Stimulated activated CD4-positive, alpha-beta T cell treated with anti-CD3 and anti-CD28 coated beads, Interleukin-1b, Interleukin-23, amount 100 ng/mL, for 4 hours (primary cell): ENCODE measurements around the gene P4HA1.
"Not testable (repeated sequence)": the region's sequence is repeated elsewhere in the genome, so short reads cannot be mapped to it uniquely, and the experiment has no call there.

Experiments used
- DNase-seq, 2 donors: peaks; one replicate each; pipeline ENCODE4 v3.0.0-alpha.2; 2020; ENCODE audit warnings: low read depth in 2 of 2

P4HA1 gene

DNA sequence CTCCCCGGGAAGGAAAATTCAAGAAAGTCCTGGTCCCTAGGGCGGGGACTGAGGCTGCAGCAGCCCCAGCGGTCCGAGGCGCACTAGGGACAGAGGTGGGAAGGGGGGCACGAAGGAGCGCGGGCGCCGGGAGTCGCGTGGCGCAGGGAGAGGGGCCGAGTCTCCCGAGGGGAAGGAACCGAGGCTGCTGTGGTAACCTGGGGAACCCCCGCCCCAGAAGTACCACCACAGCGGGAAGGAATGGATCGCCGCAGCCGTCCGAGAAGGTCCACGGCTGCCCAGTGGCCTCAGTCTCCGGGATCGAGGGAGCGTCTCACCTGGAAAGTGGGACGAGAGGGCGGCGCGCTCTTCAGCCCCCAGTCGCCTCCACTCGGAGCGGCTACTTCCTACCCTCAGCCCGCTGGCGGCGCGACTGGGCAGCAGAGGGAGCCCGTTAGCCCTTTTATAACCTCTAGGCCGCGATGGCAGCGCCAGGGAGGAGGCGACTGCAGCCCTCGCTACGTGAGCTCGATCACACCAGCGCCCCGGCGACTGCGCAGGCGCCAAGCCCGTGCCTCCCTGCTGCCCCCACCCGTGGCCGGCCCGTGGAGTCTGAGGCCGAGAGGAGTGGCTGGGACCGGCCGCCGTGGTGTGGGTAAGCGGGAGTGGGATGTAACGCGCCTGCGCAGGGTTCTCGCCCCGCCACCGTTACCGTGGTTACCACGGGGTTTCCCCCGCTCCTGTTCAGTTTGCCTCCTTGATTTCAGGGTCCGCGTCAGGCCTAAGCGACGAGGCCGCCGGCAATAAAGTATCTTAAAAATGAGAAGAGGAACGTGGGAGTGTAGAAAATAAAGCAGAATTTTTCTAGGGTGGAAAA, at the start of gene P4HA1:
Gene P4HA1, minus strand, starts transcription at position 418 of the 856 bp plus-strand sequence. CDS start 21,983 bp downstream, outside the sequence.
- peak; percentile 97 to 98 for DNase-seq

DNA sequence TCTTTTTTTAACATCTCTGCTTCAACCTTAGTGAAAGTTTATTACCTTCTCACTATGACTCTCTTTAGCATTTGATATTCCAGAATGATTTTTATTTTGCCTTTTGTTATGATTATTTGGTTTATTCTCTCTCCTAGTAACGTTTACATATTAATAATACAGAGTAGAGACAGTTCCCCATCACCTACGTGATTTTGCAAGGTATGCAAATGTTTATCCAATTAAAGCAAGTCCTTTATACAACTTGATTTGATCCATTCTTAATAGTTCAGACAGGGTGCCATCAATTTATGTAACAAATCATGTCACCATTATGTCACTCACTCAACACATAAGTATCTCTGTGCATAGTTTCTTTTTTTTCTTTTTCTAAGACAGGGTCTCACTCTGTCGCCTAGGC, 44.9 kb upstream of the P4HA1 start:
- DNase-seq = no peak

DNA sequence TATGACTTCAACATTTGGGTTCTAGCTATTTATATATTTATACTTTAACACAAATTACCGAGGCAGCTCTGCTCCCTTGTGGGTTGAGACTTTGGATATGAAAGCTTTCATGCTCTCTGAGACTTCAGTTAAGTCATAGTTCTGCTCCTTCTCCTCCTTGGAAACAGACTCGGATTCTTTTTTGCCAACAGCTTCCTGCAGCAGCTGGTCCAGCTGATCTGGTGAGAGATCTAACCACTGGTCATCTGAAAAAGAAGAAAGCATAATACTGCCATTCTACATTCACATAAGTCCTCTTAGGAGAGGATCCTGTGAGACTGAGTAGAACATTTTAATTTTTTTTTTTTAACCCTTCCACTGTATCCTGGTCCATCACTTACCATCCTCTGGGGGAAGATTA, 42.6 kb upstream of the P4HA1 start:
- no peak for DNase-seq

DNA sequence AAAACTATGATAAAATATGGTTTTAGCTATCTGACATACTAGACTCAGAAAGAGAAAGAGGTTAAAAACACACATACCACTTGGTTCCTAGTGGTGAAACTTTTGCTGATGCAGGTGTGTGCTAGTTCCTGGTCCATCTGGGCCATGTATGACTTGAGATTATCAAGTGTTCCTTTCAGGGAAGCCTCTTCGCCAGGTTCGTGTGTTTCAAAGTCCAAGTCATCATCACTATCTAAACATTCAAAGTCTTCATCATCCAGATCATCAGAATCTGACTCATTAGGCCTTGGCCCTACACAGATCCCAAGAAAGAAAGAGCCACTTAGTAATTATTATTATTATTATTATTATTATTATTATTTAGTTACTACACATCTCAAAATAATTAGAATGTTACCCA, 40.0 kb upstream of the P4HA1 start:
- no peak for DNase-seq

DNA sequence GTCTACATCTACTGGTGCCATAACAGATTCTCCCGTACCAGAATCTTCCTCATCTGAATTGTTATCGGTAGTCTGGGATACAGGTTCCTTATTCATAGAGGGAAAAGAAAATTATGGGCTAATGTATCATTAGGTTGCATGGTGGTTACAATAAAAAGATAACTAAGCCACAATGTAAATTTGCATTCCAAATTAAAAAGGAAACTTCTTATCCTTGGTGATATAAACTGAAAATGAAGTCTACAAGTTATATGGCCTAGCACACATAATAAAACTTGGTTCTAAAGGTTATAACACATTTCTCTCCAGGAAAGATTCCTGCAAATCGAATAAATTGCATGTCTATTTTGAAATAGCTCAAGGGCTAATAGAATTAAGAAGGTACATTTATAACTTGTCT, 38.1 kb upstream of the P4HA1 start:
- DNase-seq = no peak

DNA sequence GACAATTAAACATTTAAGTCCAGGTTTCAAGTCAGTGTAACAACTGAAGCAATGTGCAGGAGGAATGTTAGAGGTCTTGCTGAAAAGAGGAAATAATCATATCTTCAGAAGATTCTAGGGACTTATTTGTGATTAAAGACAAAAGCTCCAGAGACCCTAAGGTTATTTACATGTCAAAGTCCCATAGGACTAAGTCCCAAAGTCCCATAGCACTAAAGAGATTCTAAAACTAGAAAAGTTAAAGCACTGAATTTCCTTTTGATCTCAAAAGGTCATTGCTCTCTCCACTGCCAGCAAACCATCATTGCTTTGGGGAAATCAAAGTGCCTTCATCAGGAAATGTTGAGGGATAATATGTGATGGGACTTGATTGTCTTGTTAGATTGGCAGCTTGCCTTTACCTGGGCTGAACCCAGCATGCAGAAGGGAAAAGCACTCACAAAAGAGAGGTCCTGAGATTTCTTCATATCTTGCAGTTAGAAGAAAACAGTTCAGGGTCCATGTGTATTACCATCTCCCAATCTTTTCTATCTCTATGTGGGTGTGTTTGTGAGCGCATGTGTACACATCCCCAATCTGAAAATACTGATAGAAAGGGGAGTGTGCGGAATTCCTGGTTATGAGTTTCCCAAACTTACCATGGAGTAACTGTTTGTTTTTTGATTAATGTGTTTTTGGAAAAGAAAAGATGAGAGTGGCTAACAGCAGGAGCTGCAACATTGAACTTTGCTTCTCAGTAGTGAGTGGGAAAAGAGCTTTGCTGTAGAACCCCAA, 35.4 kb upstream of the P4HA1 start:
- no peak for DNase-seq

DNA sequence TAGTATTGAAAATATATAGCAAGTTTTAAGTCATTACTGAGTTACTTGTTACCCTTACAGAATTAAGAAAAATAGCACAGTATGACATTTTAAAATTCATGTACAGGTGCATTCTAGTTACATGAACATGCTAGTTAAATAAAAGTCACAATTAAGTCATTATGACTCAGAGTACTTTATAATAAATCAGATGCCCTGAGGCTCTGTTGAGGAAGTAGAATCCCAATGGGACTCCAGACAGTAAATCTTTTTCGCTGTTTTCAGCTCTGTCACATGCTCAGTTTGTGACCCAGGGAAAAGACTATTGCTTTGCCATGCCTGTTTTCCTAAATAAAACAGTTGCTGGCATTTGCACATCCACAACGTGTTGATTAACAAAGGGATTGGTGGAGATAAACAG, 34.6 kb upstream of the P4HA1 start:
- no peak for DNase-seq

DNA sequence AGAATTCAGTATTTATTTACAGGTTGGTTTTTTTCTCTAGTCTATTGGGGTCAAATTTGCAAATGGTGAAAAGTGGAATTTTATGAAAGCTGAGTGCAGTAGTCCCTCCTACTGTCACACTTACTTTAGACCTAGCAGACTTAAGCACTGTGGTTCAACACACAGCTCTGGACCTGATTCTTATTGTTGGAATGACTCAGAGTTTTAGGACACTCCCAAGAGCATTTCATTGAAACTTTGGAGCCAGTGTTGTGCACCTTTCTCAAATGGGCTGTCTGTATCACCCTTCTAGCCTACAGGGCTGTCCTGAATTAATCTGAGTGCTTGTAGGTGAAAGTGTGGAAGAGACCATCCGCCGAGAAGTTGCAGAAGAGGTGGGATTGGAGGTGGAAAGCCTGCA, 29.7 kb upstream of the P4HA1 start:
- DNase-seq = no peak

DNA sequence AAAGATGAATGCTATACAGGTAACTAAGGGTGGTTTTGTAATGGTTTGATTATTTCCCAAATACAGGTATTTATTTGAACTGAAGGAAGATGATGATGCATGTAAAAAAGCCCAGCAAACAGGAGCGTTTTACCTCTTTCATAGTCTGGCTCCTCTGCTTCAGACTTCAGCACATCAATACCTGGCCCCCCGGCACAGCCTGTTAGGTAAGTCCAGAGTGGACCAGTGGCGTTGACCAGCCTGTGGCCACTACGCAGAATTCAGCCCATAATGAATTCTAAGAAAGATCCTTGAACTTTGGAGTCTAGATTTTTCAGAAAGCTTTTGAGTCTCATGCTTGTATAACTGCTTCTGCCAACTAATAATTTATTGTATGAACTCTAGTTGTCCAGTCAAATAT, 23.3 kb upstream of the P4HA1 start:
- DNase-seq = no peak

DNA sequence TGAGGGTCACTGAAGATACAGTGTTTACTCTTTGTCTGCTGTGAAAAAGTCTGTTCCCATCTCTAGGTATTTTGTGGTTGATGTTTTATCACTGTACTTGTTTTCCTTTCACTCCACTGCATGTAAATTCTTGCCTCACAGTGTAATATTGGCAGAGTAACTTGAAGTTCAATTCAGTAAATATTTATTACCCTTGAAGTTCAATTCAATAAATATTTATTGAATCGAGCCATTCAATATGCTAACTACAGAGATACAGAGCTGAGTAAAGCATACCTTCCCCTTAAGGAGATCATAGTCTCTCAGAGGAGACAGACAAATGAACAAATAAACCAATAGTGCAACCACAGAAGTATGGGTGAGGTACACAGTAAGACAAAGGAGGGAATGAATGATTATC, 22.8 kb upstream of the P4HA1 start:
- DNase-seq = no peak

DNA sequence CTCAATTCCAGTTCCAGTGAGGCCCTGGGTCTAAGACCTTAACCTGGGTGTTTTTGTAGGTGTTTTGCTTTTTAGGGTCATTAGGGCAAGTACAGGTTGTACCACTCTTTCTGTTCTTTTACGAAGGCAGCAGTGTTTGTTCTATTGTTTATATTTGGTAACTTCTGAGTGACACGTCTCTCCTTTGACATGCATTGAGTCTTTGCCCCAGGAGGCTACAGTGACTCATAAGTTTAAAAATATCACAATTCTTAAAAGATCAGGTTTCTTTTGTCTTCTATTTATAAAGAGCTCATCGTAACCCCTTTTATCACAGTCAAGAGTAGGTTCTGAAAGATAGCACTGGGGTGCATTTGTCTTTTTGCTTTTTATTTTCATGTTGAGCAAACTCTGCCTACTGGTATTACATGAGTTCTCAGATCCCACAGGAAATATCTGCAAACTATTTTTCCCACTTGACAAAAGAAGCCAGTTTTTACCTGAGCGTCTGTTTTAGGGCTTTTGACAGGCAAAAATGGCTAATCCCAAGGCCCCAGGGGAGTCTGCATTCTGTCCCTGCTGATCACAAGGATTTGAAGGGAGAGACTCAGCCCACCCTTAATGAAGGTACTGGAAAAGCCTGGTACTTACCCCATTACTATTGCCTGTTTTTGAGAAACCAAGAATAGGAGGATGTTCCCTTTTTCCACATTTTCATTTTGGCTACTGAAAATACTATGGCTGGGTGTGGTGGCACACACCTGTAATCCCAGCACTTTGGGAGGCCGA, 21.5 kb upstream of the P4HA1 start:
- DNase-seq = no peak

DNA sequence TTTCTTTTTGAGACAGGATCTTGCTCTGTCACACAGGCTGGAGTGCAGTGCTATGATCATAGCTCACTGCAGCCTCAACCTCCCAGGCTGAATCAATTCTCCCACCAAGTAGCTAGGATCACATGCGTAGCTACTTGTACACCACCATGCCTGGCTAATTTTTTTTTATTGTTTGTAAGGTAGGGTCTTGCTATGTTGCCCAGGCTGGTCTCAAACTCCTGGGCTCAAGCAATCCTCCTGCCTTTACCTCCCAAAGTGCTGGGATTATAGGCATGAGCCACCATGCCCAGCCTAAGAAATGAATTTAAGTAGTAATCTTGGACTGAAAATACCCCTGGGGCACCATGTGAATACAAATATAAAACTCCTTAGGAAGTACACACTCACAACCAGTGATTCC, 19.4 kb upstream of the P4HA1 start:
- no peak for DNase-seq

DNA sequence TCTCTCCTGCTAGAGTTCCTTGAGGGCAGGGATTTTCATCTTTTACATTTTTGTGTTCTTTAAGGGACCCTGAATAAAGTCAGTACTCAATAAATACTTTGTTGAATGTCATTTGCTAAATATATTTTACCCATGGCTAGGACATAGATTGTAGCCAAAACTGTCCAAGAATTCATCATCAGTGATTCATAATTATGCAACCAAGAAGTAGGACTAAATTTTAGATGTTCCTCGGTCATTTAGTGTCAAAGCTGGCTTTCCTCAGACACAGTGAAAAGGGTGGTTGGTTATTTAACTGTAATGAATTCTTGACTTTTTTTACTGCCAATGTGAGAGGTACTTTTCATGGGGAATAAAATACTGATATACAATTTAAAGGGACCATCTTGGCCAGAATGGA, 16.9 kb upstream of the P4HA1 start:
- no peak for DNase-seq

DNA sequence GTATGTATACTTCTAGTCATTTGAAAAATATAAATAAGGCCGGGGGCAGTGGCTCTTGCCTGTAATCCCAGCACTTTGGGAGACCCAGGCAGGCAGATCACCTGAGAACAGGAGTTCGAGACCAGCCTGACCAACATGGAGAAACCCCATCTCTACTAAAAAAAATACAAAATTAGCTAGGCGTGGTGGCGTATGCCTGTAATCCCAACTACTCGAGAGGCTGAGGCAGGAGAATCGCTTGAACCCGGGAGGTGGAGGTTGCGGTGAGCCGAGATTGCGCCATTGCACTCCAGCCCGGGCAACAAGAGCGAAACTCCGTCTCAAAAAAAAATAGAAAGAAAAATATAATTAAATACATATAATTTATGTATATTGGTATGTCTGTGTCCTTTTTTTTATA, 15.4 kb upstream of the P4HA1 start:
- DNase-seq = not testable (repeated sequence)

DNA sequence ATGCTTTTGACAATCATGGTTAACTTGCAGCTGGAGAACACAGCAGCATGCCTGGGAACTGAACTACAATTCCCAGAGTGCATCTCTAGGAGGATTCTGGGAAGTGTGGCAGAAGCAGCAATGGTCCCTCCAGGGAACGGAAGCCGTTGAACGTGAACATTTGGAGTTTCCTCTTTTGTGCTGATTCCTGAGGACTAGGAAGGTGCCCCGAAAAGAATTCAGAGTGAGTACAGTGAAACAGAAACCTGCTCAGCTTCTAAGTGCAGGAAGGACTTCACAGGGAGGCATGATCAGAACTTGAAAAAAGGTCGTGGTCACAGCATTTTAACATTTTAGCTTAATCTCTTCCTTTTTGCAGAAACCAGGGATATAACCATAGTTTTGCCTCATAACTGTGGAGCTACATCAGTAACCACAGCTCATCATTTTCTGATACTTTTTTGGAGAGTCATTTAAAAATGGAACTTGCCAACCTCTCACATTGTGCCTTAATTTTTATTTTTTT, 13.7 kb upstream of the P4HA1 start, which contains the start of gene NUDT13:
Gene NUDT13, plus strand, starts transcription at position 111 of the 505 bp plus-strand sequence. CDS start 3,911 bp downstream, outside the sequence.
- DNase-seq = no peak

DNA sequence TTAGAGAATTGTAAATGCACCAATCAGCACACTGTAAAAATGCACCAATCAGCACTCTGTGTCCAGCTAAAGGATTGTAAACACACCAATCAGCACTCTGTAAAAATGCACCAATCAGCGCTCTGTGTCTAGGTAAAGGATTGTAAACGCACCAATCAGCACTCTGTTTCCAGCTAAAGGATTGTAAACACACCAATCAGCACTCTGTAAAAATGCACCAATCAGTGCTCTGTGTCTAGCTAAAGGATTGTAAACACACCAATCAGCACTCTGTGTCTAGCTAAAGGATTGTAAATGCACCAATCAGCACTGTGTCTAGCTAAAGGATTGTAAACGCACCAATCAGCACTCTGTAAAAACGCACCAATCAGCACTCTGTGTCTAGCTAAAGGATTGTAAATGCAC, 12.6 kb upstream of the P4HA1 start:
- not testable (repeated sequence) for DNase-seq

DNA sequence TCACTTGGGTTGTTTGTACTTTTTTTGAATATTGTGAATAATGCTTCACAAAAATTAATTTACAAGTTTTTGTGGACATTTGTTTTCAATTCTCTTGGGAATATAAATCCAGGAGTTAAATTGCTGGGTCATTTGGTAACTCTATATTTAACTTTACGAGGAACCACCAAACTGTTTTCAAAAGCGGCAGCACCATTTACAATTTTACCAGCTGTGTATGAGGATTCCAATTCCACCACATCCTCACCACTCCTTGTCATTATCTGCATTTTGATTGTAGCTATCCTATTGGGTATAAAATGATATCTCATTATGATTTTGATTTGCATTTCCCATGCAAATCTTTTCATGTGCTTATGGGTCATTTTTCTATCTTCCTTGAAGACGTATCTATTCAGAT, 9.6 kb upstream of the P4HA1 start:
- DNase-seq = no peak

DNA sequence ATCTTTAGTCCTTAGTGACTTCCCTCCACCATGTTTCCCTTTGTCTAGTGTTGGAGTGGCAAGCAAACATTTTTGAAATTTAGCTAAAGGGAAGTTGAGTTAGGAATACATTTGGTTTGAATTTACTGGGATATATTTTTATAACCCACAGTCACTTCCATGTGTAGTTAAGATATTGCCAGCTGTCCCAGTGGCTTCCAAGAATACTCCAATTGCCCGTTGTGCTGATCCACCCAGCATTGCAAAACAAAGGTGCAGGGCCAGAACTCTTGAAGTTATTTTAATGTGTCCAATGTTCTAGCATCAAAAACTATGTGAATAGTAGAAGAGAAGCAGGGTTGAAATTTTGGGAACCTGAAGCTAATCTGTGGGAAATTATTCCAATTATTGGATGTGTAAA, 2.5 kb upstream of the P4HA1 start:
- DNase-seq = no peak

DNA sequence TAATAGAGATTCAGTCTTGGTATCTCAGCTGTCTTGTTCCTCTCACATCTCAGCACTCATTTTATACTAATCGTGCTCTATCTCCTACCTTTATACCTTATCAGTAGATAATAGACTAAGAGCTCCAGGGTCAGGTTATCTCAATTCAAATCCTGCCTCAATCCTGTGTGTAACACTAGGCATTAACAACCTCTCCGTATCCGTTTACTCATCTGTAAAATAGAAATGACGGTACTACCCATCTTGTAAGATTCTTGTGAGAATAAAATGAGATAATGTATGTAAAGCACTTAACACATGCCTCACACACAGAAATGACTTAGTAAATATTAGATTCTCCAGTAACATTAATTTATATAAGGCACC, 622 bp upstream of the P4HA1 start:
- DNase-seq = no peak

DNA sequence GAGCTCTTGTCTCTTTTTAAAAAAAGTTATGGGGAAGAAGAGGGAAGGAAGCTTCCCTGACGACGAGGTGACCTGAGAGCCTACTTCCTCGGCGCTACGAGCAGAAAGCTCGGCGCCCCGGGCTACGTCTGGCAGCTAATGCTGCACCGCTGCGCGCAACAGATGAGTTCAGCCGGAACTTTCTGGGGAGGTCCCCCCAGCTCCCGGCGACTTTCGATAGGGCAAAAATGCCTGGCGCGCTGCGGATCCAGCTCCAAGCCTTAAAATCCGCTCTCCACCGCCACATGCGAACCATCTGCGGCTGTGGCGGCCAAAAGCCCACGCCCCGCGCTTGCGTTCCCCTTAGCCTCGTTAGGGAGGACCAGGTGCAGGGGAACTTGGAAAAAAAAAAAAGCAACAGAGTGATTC, 621 bp downstream of the P4HA1 start:
- DNase-seq = peak; percentile 46 to 60

DNA sequence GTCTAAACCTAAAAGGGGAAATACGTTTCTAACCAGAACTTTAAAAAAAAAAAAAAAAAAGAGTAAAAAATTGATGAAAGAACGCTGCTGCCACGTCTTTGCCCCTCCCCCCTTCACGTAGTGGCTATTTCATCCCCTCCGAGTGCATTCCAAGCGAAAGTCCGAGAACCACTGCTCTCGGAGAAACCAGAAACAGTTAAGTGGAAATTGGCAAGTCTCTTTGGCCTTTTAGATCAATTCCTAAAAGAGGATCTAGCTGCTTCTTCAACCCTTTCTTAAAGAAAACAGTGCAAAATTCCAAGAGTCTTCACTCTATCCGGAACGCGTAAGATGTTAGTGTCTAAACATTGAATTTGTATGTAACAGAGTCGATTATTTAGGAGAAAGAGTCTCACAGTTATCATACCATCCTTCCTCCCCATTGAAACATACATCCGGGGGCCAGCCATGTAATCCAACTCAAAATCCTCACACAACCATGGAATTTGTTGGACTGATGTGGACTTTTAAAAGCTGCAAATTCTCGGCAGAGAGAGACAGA, 1.1 kb downstream of the P4HA1 start:
- peak in 1 of 2 donors; percentile 10 for DNase-seq

DNA sequence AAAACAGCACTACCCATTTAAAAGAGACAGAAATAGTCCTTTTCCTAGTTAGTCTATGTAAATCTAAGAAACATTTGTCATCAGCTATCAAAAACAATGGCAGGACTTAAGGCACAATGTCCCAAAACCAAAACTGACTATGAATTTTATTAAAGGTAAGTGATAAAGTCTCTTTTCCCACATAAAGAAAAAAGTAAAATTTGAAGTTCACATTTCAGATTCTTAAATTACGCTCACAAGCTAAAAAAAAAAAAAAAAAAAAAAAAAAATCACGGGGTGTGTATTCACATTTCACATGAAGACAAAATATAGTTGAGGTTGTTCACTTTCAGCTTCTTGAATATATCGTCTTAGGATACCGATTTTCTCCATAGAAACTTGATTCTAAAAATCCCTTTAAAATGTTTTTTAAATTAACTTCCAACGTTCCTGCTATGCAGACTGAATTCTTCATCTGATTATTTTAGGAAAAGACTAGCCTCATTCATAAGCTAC, 1.6 kb downstream of the P4HA1 start:
- no peak for DNase-seq
